Uterus (tissue), 4 donors: ENCODE results near the gene NPHP4. TPM values are rescaled to one million over a fixed set of nuclear protein-coding genes. Genes with fewer than 3 reads are reported as not detected.

Source experiments
- DNase-seq, 2 donors: peaks; one replicate each; pipeline ENCODE4 v3.0.0-alpha.2; 2019 to 2020
- H3K27ac ChIP-seq, 2 donors: fragments of 200-600 bp; sonication (generic); 1 replicate in 1 of 2; 2 replicates in 1 of 2; pipeline ENCODE4 v1.5.1; 2016 to 2018
- H3K27me3 ChIP-seq, 2 donors: fragments of 200-600 bp; sonication (generic); one replicate each; pipeline ENCODE4 v1.5.1; 2018 to 2019; ENCODE audit warnings: control low read depth in 1 of 2
- H3K36me3 ChIP-seq, 2 donors: fragments of 200-600 bp; sonication (generic); one replicate each; pipeline ENCODE4 v1.5.1; 2019; ENCODE audit warnings: control low read depth in 1 of 2
- H3K4me1 ChIP-seq, 2 donors: fragments of 200-600 bp; sonication (generic); one replicate each; pipeline ENCODE4 v1.5.1; 2018 to 2019; ENCODE audit warnings: control low read depth in 1 of 2
- H3K4me3 ChIP-seq, 2 donors: fragments of 200-600 bp; sonication (generic); 1 replicate in 1 of 2; 2 replicates in 1 of 2; pipeline ENCODE4 v1.5.1; 2018 to 2019; ENCODE audit warnings: mild to moderate bottlenecking in 1 of 2
- H3K9me3 ChIP-seq, 2 donors: fragments of 200-600 bp; sonication (generic); one replicate each; pipeline ENCODE4 v1.5.1; 2019; ENCODE audit warnings: control low read depth in 1 of 2
- POLR2A ChIP-seq, 2 donors: fragments of 450-650 bp; IDR thresholded peaks; one replicate each; pipeline ENCODE4 v1.6.1; 2016; ENCODE audit warnings: antibody characterized with exemption in 2 of 2, mild to moderate bottlenecking in 1 of 2, moderate library complexity in 1 of 2
- intact Hi-C: fragments of 100-400 bp; cut with DNase I; formaldehyde crosslinking; loops from one replicate; pipeline ENCODE4 v1.15.1; 2023; ENCODE audit warnings: low total_unique reads
- total RNA-seq, 4 donors: library from RNA; depleted of rRNA in 3 of 4; stranded (reverse); fragments of >200 nt in 3 of 4; gene quantifications; one replicate each; pipeline versions ENCODE4 v1.1.0 to v1.2.4, GENCODE V29; 2014 to 2023
- TF ChIP-seq, protein P1 (sequence below), 4 experiments: fragments of 200-600 bp in 2 of 4; fragments of 450-650 bp in 2 of 4; sonication (generic) in 2 of 4; IDR thresholded peaks; one replicate each; pipeline ENCODE4 v1.5.1; 2016 to 2019; ENCODE audit warnings: antibody characterized with exemption in 4 of 4, mild to moderate bottlenecking in 2 of 4, moderate library complexity in 1 of 4
- donor health status: DM: yes; HTN: yes; CAD: no.

NPHP4 gene
- total RNA-seq, 4 donors from 2014 or later, result 1.3 to 16.2 (median 7.0) TPM

DNA sequence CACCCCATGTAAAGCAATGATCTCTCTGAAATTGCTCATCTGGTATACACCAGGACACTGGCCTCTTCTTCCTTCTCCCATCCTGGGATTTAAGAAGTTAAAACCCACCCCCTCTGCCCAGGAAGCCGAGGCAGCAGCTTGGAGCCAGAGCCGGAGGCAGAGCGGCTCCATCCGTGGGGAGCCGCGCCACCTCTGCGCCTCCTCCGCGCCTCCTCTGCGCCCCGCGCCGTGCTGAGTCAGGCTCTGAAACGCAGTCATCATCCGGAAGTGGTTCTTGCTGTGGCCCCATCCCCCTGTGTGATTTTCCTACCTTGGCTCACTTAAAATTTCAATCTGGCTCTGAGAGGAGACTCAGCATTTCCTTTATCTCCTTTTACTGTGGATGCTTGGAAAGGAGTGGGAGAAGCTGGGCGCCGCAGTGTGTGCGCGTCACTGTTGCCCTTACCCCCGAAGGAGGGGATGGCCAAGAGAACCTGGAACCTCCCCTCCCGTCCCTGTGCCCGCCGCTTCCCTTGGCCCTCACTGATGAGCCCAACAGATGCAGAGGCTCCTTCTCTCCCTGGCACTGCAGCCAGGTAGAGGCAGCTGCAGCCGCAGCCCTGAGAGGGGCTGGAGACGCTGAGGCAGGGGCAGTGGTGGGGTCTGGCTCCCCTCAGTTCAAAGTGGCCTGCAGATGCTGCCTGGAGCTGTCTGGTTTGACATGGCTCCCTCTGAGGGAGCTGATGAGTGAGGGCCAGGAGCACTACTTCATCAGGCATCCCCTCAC, 15.3 kb upstream of the NPHP4 start:
- Histone ChIP-seq H3K27ac (no peak overlapping the region), H3K4me3 (no peak overlapping the region), H3K4me1 (no peaks in the 10 kb centered on the region), H3K36me3 (no peaks in the 10 kb centered on the region), H3K9me3 (no peaks in the 10 kb centered on the region), H3K27me3 (no peaks in the 10 kb centered on the region)
- no peak for DNase-seq
- intact Hi-C loops, result no loop called here
- no peak for TF ChIP-seq POLR2A (IDR thresholded peaks at IDR 0.05)
- TF ChIP-seq, protein P1, sequence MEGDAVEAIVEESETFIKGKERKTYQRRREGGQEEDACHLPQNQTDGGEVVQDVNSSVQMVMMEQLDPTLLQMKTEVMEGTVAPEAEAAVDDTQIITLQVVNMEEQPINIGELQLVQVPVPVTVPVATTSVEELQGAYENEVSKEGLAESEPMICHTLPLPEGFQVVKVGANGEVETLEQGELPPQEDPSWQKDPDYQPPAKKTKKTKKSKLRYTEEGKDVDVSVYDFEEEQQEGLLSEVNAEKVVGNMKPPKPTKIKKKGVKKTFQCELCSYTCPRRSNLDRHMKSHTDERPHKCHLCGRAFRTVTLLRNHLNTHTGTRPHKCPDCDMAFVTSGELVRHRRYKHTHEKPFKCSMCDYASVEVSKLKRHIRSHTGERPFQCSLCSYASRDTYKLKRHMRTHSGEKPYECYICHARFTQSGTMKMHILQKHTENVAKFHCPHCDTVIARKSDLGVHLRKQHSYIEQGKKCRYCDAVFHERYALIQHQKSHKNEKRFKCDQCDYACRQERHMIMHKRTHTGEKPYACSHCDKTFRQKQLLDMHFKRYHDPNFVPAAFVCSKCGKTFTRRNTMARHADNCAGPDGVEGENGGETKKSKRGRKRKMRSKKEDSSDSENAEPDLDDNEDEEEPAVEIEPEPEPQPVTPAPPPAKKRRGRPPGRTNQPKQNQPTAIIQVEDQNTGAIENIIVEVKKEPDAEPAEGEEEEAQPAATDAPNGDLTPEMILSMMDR (IDR thresholded peaks at IDR 0.05), result no peak

DNA sequence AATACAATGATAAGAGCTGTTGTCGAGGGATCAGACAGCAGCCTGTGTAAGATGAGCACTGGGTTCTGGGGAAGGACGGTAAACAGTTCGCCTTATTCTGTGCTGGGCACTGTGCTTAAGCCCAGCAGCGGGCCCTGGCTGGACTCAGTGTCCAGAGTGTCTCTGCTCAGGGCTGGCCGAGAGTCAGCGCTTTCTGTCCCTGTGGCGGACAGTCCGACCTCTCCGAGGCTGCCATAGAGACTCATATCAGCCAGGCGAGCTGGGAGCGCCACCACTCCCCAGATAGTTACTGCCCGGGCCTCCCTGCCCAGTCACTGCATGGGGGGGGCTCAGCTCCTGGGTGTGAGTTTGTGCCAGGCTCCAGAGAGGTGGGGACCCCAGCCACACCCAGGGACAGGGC, 14.7 kb upstream of the NPHP4 start:
- Histone ChIP-seq H3K4me1 (no peaks in the 10 kb centered on the region), H3K27me3 (no peaks in the 10 kb centered on the region), H3K27ac (no peak overlapping the region), H3K36me3 (no peaks in the 10 kb centered on the region), H3K9me3 (no peaks in the 10 kb centered on the region), H3K4me3 (no peak overlapping the region)
- DNase-seq, result no peak
- TF ChIP-seq, protein P1 (IDR thresholded peaks at IDR 0.05), result no peak
- no peak for TF ChIP-seq POLR2A (IDR thresholded peaks at IDR 0.05)
- intact Hi-C loops, result no loop called here

DNA sequence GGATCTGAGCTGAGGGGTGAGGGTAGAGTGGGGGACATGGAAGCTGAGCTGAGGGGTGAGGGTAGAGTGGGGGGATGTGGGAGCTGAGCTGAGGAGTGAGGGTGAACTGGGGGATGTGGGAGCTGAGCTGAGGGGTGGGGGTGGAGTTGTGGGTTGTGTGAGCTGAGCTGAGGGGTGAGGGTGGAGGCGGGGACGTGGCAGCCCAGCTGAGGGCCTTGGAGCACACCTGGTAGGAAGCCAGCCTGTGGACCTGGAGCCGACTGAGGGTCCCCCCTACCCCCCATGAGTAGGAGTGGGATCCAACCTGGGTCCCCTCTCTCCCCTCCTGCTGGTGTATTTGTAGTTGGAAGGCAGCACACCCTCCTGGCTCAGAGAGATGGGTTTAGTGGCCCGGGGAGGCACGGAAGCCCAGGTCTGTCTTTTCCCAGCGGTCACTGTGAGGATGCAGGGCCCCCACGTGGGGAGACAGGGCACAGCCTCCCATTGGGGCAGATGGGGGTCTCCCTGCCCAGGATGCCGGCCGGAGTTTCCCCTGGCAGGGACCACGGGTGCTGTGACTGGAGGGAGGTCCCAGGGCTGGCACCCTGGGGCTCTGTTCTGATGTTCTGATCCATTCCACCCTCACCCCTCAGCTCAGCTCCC, 13.2 kb upstream of the NPHP4 start:
- Histone ChIP-seq H3K9me3 (no peaks in the 10 kb centered on the region), H3K36me3 (no peaks in the 10 kb centered on the region), H3K4me3 (no peak overlapping the region), H3K27ac (no peak overlapping the region), H3K27me3 (no peaks in the 10 kb centered on the region), H3K4me1 (no peaks in the 10 kb centered on the region)
- no peak for TF ChIP-seq POLR2A (IDR thresholded peaks at IDR 0.05)
- TF ChIP-seq, protein P1 (IDR thresholded peaks at IDR 0.05), result no peak
- intact Hi-C loops, result no loop called here
- no peak for DNase-seq

DNA sequence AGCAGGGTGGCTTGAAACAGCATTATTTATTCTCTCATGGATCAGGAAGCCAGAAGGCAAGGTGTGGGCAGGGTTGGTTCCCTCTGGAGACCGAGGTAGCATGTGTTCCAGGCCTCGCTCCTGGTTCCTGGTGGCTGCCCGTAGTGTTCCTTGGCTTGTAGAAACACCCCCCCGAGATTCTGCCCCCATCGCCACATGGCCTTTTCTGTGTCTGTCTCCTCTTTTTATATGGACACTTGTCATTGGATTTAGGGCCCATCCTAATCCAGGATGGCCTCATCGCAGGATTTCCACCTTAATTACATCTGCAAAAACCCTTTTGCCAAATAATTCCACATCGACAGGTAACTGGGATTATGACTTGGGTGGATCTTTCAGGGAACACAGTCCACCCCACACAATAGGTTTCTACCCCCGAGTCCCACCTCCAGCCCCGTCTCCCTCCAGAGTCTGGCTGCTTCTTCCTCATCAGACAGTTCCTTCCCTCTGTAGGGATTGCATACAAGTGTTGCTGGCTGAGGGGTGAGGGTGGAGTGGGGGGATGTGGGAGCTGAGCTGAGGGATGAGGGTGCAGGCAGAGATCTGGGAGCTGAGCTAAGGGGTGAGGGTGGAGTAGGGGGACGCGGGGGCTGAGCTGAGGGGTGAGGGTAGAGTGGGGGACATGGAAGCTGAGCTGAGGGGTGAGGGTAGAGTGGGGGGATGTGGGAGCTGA, 12.3 kb upstream of the NPHP4 start:
- Histone ChIP-seq H3K27me3 (no peaks in the 10 kb centered on the region), H3K36me3 (no peaks in the 10 kb centered on the region), H3K4me3 (no peak overlapping the region), H3K27ac (no peak overlapping the region), H3K9me3 (no peaks in the 10 kb centered on the region), H3K4me1 (no peaks in the 10 kb centered on the region)
- DNase-seq, result no peak
- intact Hi-C loops, result no loop called here
- TF ChIP-seq POLR2A (IDR thresholded peaks at IDR 0.05), result no peak
- TF ChIP-seq, protein P1 (IDR thresholded peaks at IDR 0.05), result no peak
